Esophagus muscularis mucosa (tissue), 4 donors: ENCODE results near the gene HPD. TPM values are rescaled to one million over a fixed set of nuclear protein-coding genes. Genes with fewer than 3 reads are reported as not detected.

Experiments used
- DNase-seq: peaks from one replicate; pipeline ENCODE4 v3.0.0-alpha.2; 2017; ENCODE audit errors: extremely low spot score
- H3K27ac ChIP-seq, 4 donors: fragments of 200-600 bp; sonication (generic); replicated peaks in 1 of 4; 1 replicate in 3 of 4; 2 replicates in 1 of 4; pipeline ENCODE4 v1.5.1; 2016 to 2019; ENCODE audit warnings: mild to moderate bottlenecking in 1 of 4
- H3K27me3 ChIP-seq, 4 donors: fragments of 200-600 bp; sonication (generic); one replicate each; pipeline versions ENCODE4 v1.5.1 to v1.6.0; 2016 to 2019
- H3K36me3 ChIP-seq, 4 donors: fragments of 200-600 bp; sonication (generic); one replicate each; pipeline ENCODE4 v1.5.1; 2016 to 2019
- H3K4me1 ChIP-seq, 4 donors: fragments of 200-600 bp; sonication (generic); one replicate each; pipeline ENCODE4 v1.5.1; 2016 to 2019
- H3K4me3 ChIP-seq, 4 donors: fragments of 200-600 bp; sonication (generic); 1 replicate in 2 of 4; 2 replicates in 2 of 4; pipeline ENCODE4 v1.5.1; 2016 to 2019; ENCODE audit warnings: mild to moderate bottlenecking in 4 of 4, moderate library complexity in 1 of 4
- H3K9me3 ChIP-seq, 4 donors: fragments of 200-600 bp; sonication (generic); 1 replicate in 3 of 4; 2 replicates in 1 of 4; pipeline ENCODE4 v1.5.1; 2016 to 2019
- EP300 ChIP-seq: sonication (generic); formaldehyde crosslinking; IDR thresholded peaks from one replicate; pipeline ENCODE4 v1.6.1; 2017; ENCODE audit warnings: antibody characterized with exemption
- POLR2A ChIP-seq: fragments of 450-650 bp; IDR thresholded peaks from one replicate; pipeline ENCODE4 v1.6.1; 2017; ENCODE audit warnings: antibody characterized with exemption, moderate library complexity, mild to moderate bottlenecking, low read depth
- POLR2AphosphoS5 ChIP-seq, 2 donors: sonication (generic); formaldehyde crosslinking; IDR thresholded peaks; one replicate each; pipeline ENCODE4 v1.6.1; 2017; ENCODE audit warnings: antibody characterized with exemption in 2 of 2
- WGBS: methylation state at CpG from one replicate; pipeline ENCODE4 v1.1.5; 2018; 5-methylcytosine and 5-hydroxymethylcytosine counted together
- intact Hi-C: fragments of 100-400 bp; cut with DNase I; formaldehyde crosslinking; loops from one replicate; pipeline ENCODE4 v1.15.1; 2023
- total RNA-seq, 4 donors: library from RNA; depleted of rRNA; stranded (reverse); fragments of >200 nt; gene quantifications; one replicate each; pipeline versions ENCODE4 v1.1.0 to v1.2.1, GENCODE V29; 2016
- TF ChIP-seq, protein P1 (sequence below), 3 experiments: fragments of 200-600 bp in 2 of 3; fragments of 450-650 bp in 1 of 3; sonication (generic) in 2 of 3; IDR thresholded peaks; one replicate each; pipeline ENCODE4 v1.5.1; 2017 to 2019; ENCODE audit warnings: antibody characterized with exemption in 3 of 3, mild to moderate bottlenecking in 2 of 3, moderate library complexity in 1 of 3

Gene HPD
- total RNA-seq, 4 donors from 2014 or later = 0.65 to 3.3 (median 1.3) TPM

DNA sequence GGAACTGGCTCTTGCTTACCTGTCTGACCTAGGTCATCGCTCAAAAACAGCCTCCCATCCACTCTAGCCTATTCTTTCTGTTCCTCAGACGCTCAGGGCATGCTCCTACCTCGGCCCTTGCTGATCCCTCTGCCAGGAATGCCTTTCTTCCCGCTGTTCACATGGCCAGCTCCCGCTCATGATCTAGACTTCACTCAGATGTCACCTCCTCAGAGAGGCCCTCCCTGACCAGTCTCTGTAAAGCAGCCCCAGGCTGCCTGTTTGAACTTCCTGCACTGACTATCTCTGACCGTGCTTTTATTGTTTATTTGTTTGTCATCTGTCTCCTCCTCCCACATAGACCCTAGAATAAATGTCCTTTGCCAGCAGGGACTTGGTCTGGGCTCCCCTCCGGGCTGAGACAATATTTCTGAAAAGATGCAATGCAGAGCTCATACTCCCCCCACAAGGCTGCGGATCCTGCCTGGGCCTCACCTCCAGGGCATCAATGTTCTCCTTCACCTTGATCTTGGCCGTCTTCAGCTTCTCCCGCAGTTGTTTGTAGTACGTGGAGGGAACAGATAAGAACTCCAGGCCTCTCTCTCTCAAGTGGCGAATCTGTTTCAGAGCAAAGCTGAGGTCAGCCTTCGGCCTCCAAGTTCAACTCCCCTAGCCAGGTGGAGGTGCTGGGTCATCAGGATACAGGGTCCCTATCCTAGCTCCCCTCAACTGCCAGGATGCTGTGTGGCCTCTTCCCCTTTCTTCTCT is 15.2 kb downstream of the HPD start:
- Histone ChIP-seq H3K36me3 (no peaks in the 10 kb centered on the region), H3K9me3 (no peaks in the 10 kb centered on the region), H3K4me3 (no peak overlapping the region), H3K27ac (no peak overlapping the region), H3K4me1 (peaks cover 6 to 15% (median 14%) of the 10 kb centered on the region in 4 donors), H3K27me3 (peaks cover 0 to 3% (median 0%) of the 10 kb centered on the region in 4 donors)
- intact Hi-C loops = no loop called here
- 78% methylated on average over 12 of the region's 13 CpGs for WGBS
- TF ChIP-seq, protein P1, sequence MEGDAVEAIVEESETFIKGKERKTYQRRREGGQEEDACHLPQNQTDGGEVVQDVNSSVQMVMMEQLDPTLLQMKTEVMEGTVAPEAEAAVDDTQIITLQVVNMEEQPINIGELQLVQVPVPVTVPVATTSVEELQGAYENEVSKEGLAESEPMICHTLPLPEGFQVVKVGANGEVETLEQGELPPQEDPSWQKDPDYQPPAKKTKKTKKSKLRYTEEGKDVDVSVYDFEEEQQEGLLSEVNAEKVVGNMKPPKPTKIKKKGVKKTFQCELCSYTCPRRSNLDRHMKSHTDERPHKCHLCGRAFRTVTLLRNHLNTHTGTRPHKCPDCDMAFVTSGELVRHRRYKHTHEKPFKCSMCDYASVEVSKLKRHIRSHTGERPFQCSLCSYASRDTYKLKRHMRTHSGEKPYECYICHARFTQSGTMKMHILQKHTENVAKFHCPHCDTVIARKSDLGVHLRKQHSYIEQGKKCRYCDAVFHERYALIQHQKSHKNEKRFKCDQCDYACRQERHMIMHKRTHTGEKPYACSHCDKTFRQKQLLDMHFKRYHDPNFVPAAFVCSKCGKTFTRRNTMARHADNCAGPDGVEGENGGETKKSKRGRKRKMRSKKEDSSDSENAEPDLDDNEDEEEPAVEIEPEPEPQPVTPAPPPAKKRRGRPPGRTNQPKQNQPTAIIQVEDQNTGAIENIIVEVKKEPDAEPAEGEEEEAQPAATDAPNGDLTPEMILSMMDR (IDR thresholded peaks at IDR 0.05) = no peak
- no peak for DNase-seq

DNA sequence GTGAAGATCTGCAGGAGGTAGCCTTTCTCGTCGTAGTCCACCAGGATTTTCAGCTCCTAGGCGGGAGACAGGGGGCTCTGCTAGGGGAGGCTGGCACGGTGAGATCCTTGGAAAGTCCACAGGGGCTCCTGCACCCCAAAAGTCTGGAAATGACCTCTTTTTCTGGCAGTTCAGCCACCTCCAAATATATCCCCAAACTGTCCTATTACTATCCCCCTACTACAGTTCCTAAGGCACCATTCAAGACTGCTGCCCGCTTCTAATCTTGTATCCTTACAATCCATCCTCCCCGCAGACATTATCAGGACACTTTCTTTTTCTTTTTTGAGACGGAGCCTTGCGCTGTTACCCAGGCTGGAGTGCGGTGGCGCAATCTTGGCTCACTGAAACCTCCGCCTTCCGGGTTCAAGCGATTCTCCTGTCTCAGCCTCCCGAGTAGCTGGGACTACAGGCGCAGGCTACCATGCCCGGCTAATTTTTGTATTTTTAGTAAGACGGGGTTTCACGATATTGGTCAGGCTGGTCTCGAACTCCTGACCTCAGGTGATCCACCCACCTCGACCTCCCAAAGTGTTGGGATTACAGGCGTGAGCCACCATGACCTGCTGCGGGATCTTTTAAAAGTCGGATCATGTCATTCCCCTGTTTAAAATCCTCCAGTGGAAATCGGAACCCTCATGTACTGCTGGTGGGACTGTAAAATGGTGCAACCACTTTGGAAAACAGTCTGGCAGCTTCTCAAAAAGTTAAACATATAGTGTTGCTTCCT is 18.5 kb downstream of the HPD start:
- WGBS = 75% methylated on average over 24 of the region's 24 CpGs
- peaks cover 0 to 3% (median 0%) of the 10 kb centered on the region in 4 donors for H3K27me3 ChIP-seq
- H3K4me3 ChIP-seq = peak overlapping the region; percentile 57 to 69 (median 60)
- intact Hi-C loops = loop anchor here (2.0 kb wide), 1 partner anchor 49 kb away; the partner anchor contains the start of gene PSMD9
- H3K4me1 ChIP-seq = peaks cover 6 to 15% (median 14%) of the 10 kb centered on the region in 4 donors
- no peak for DNase-seq
- H3K36me3 ChIP-seq = no peaks in the 10 kb centered on the region
- TF ChIP-seq POLR2AphosphoS5 (IDR thresholded peaks at IDR 0.05) (no peak), POLR2A (no peak), EP300 (no peak)
- TF ChIP-seq, protein P1 (IDR thresholded peaks at IDR 0.05) = no peak
- H3K9me3 ChIP-seq = no peaks in the 10 kb centered on the region
- H3K27ac ChIP-seq = peak overlapping the region; percentile 57 to 78 (median 64)

DNA sequence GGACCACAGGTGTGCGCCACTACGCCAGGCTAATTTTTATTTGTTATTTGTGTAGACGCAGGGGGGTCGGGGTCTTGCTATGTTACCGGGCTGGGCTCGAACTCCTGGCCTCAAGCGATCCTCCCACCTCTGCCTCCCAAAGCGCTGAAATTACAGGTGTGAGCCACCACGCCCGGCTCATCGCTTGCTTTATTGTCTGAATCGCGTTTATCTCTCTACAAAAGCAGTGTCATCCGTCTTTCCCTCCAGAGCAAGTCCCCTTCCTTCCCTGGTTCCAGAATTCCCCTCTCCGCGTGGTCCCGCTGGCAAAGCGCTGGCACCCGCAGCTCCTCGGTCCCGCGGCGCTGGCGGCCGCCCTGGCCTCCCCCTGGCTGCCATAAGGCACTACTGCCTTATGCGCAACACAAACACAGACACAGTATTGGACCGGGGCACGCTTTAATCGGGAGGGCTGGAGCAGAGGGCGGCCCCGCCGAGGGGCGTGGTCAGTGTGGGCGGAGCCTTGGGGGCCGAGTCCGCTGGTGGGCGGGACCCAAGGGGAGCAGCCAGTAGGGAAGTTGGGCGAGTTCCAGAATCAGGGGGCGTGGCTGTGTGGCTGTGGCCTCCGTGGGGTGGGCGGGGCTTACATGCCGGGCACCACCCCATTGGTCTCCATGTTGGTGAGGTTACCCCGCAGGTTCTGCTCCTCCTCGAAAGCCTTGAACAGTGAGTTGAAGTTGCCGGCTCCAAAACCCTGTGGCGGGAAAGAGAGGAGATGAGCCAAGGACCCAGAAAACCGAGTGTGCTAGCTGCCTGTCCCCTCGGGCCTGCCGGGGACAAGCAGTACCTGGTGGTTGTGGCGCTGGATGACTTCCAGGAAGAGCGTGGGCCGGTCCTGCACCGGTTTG is 19.3 kb downstream of the HPD start:
- peaks cover 6 to 15% (median 14%) of the 10 kb centered on the region in 4 donors for H3K4me1 ChIP-seq
- peak; percentile 99 for DNase-seq
- H3K27ac ChIP-seq = peak overlapping the region; percentile 57 to 78 (median 64)
- H3K27me3 ChIP-seq = peaks cover 0 to 3% (median 0%) of the 10 kb centered on the region in 4 donors
- peak overlapping the region; percentile 57 to 69 (median 60) for H3K4me3 ChIP-seq
- TF ChIP-seq, protein P1 (IDR thresholded peaks at IDR 0.05) = peak; percentile 40 to 63 (median 59)
- TF ChIP-seq EP300 = no peak
- TF ChIP-seq POLR2AphosphoS5 (IDR thresholded peaks at IDR 0.05) = peak; percentile 85 to 89
- WGBS = 21% methylated on average over 31 of the region's 53 CpGs
- intact Hi-C loops = loop anchor here (2.0 kb wide), 1 partner anchor 49 kb away; the partner anchor contains the start of gene PSMD9
- H3K9me3 ChIP-seq = no peaks in the 10 kb centered on the region
- no peaks in the 10 kb centered on the region for H3K36me3 ChIP-seq

DNA sequence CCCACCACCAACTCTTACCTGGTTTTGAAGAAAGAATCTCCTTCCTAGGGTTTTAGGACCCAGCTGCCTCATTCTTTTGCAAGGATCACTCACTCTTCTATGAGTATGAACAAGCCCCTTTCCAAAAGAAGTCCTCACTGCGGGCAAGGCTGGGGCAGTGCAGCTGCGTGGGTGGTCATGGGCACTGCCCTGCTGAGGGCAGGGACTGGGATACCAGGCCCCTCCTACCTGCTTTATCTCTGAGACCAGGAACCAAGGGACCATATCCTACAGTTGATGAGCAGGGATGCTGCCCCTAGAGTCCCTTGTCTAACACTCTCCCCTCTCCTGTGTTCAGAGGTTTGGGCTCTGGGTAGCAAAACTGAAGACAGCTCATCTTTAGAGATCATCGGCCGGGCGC is 20.5 kb downstream of the HPD start:
- DNase-seq = no peak
- no peak overlapping the region for H3K4me3 ChIP-seq
- intact Hi-C loops = loop anchor here (2.0 kb wide), 1 partner anchor 51 kb away; the partner anchor contains the start of gene PSMD9
- peaks cover 6 to 15% (median 14%) of the 10 kb centered on the region in 4 donors for H3K4me1 ChIP-seq
- no peak overlapping the region for H3K27ac ChIP-seq
- H3K36me3 ChIP-seq = no peaks in the 10 kb centered on the region
- 82% methylated on average over 5 of the region's 5 CpGs for WGBS
- H3K27me3 ChIP-seq = peaks cover 0 to 3% (median 0%) of the 10 kb centered on the region in 4 donors
- no peak for TF ChIP-seq POLR2AphosphoS5 (IDR thresholded peaks at IDR 0.05)
- TF ChIP-seq EP300 = no peak
- TF ChIP-seq, protein P1 (IDR thresholded peaks at IDR 0.05) = no peak
- TF ChIP-seq POLR2A = no peak
- H3K9me3 ChIP-seq = no peaks in the 10 kb centered on the region
